HepG2 (cell line): ENCODE results near the gene HOPX. TPM values are rescaled to one million over a fixed set of nuclear protein-coding genes. Genes with fewer than 3 reads are reported as not detected.

Experiments used
- ATAC-seq: fragments of 200-7000 bp; cut with Tn5 transposase; 3 replicates; pipeline ENCODE4 v1.9.1; 2020; ENCODE audit warnings: mild to moderate bottlenecking, moderate library complexity
- BruUV-seq: library from RNA; stranded (reverse); fragments of 400-500 nt; replicated peaks from 2 replicates; lab custom pipeline; 2021; lab: Mats Ljungman, UMichigan
- CTCF ChIA-PET: fragments of 300-600 bp; formaldehyde crosslinking; extraction: SDS; loops from one replicate; lab custom pipeline; 2021; ENCODE audit warnings: low total read pairs, inconsistent platforms, low intra/inter-chr PET ratio; lab: Yijun Ruan, JAX
- POLR2A ChIA-PET: fragments of 350-600 bp; sonication (Branson Sonifier 250); formaldehyde crosslinking; loops from one replicate; lab custom pipeline; 2020; ENCODE audit warnings: antibody characterized with exemption, inconsistent platforms; lab: Yijun Ruan, JAX
- DNase-seq: peaks from one replicate; pipeline ENCODE4 v3.0.0-alpha.2; 2015; ENCODE audit warnings: low spot score
- FAIRE-seq: peaks from 3 replicates; lab custom pipeline; 2011; peaks lifted over from hg19 to GRCh38; lab: Jason Lieb, UNC
- H2AFZ ChIP-seq: one replicate; pipeline ENCODE4 v1.6.1; 2011; ENCODE audit warnings: low read length, inconsistent platforms
- H3K27ac ChIP-seq: fragments of 300-600 bp; 3 replicates; pipeline ENCODE4 v1.8.0; 2011; ENCODE audit warnings: mixed run types, mild to moderate bottlenecking, mixed read lengths, low read length, inconsistent platforms; ENCODE audit not compliant: insufficient read depth; ENCODE audit errors: extremely low read length
- H3K27me3 ChIP-seq, 2 experiments: fragments of 200-600 bp in 1 of 2; 2 replicates in 1 of 2; 3 replicates in 1 of 2; pipeline versions ENCODE4 v1.6.0 to v1.8.0; 2011; ENCODE audit warnings: low read length in 2 of 2, mild to moderate bottlenecking in 2 of 2, moderate library complexity in 2 of 2, inconsistent platforms in 1 of 2; ENCODE audit not compliant: insufficient read depth in 2 of 2, control insufficient read depth in 1 of 2
- H3K36me3 ChIP-seq, 2 experiments: fragments of 200-600 bp in 1 of 2; replicated peaks in 1 of 2; 2 replicates in 1 of 2; 3 replicates in 1 of 2; pipeline versions ENCODE4 v1.5.1 to v1.8.0; 2011; ENCODE audit warnings: low read length in 2 of 2, inconsistent platforms in 1 of 2; ENCODE audit not compliant: insufficient read depth in 2 of 2, control insufficient read depth in 1 of 2
- H3K4me1 ChIP-seq: 2 replicates; pipeline ENCODE4 v1.5.1; 2012; ENCODE audit warnings: low read length, inconsistent platforms; ENCODE audit not compliant: insufficient read depth
- H3K4me2 ChIP-seq: 2 replicates; pipeline ENCODE4 v1.6.0; 2011; ENCODE audit warnings: low read depth, low read length, inconsistent platforms
- H3K4me3 ChIP-seq, 3 experiments: fragments of 200-600 bp in 1 of 3; sonication (generic), shearing (Covaris generic) in 1 of 3; replicated peaks in 1 of 3; 2 replicates each; pipeline ENCODE4 v1.5.1; 2011 to 2016; ENCODE audit warnings: low read length in 3 of 3, inconsistent platforms in 2 of 3, low read depth in 2 of 3, mild to moderate bottlenecking in 2 of 3, control low read depth in 1 of 3, mixed read lengths in 1 of 3; ENCODE audit not compliant: insufficient read depth in 1 of 3
- H3K79me2 ChIP-seq: one replicate; pipeline ENCODE4 v1.6.1; 2011; ENCODE audit warnings: low read length, inconsistent platforms; ENCODE audit not compliant: insufficient read depth
- H3K9ac ChIP-seq: 2 replicates; pipeline ENCODE4 v1.6.0; 2011; ENCODE audit warnings: mild to moderate bottlenecking, low read depth, low read length, inconsistent platforms; ENCODE audit not compliant: insufficient read depth
- H3K9me3 ChIP-seq: 2 replicates; pipeline ENCODE4 v1.5.1; 2012; ENCODE audit warnings: mild to moderate bottlenecking, low read length
- H4K20me1 ChIP-seq: 2 replicates; pipeline ENCODE4 v1.6.0; 2011; ENCODE audit warnings: inconsistent platforms, mild to moderate bottlenecking, low read length, moderate library complexity; ENCODE audit not compliant: insufficient read depth
- FOXC1 ChIP-seq: sonication (generic); formaldehyde crosslinking; IDR thresholded peaks from 2 replicates; pipeline ENCODE4 v1.8.0; 2022; ENCODE audit warnings: mild to moderate bottlenecking, missing genetic modification reagents, borderline replicate concordance
- FOXP1 ChIP-seq, 2 experiments: fragments of 450-650 bp in 1 of 2; IDR thresholded peaks; 2 replicates each; pipeline ENCODE4 v1.6.1; 2017 to 2018; ENCODE audit warnings: antibody characterized with exemption in 1 of 2
- GRHL1 ChIP-seq: sonication (generic); formaldehyde crosslinking; conservative IDR thresholded peaks from 2 replicates; pipeline ENCODE4 v1.8.0; 2022; ENCODE audit warnings: missing genetic modification reagents
- HOXD1 ChIP-seq: sonication (generic); formaldehyde crosslinking; IDR thresholded peaks from 2 replicates; pipeline ENCODE4 v1.5.0; 2020; ENCODE audit warnings: missing genetic modification reagents
- ISX ChIP-seq: sonication (generic); formaldehyde crosslinking; conservative IDR thresholded peaks from 2 replicates; pipeline ENCODE4 v1.5.0; 2020; ENCODE audit warnings: missing genetic modification reagents
- NFYB ChIP-seq: sonication (generic); formaldehyde crosslinking; IDR thresholded peaks from 2 replicates; pipeline ENCODE4 v1.4.0; 2020; ENCODE audit warnings: missing genetic modification reagents
- NRL ChIP-seq: sonication (generic); formaldehyde crosslinking; IDR thresholded peaks from 2 replicates; pipeline ENCODE4 v1.5.0; 2020; ENCODE audit warnings: missing genetic modification reagents, mild to moderate bottlenecking, moderate library complexity, borderline replicate concordance
- SAP130 ChIP-seq: IDR thresholded peaks from 2 replicates; pipeline ENCODE4 v1.6.1; 2016; ENCODE audit warnings: low read depth
- ZNF160 ChIP-seq: sonication (generic); formaldehyde crosslinking; IDR thresholded peaks from 2 replicates; pipeline ENCODE4 v1.8.0; 2022; ENCODE audit warnings: mild to moderate bottlenecking, inconsistent platforms, missing genetic modification reagents
- WGBS: methylation state at CpG from one replicate; pipeline ENCODE4 v1.1.6; 2017; ENCODE audit warnings: low lambda C conversion rate; 5-methylcytosine and 5-hydroxymethylcytosine counted together
- in situ Hi-C: cut with HindIII; loops from 2 replicates; pipeline ENCODE4 v1.10.0; 2017; ENCODE audit warnings: low pct_unique_long_range_greater_than_20kb; ENCODE audit not compliant: extremely low pct_ligation_motif_present
- intact Hi-C: fragments of 100-400 bp; cut with micrococcal nuclease; formaldehyde crosslinking; loops from one replicate; pipeline ENCODE4 v1.10.0; 2022; ENCODE audit not compliant: unreplicated experiment
- polyA plus RNA-seq, 8 experiments: library from polyadenylated mRNA; depleted of rRNA in 3 of 8; stranded (reverse) in 7 of 8; unstranded in 1 of 8; fragments of >200 nt; fragmentation: Illumina TruSeq in 4 of 8; extraction: Trizol in 4 of 8; gene quantifications; 2 replicates each; pipeline versions ENCODE4 v1.2.1 to v1.2.3, GENCODE V29; 2011 to 2016; ENCODE audit warnings: low read depth in 4 of 8, missing spikeins in 1 of 8, mixed read lengths in 1 of 8; ENCODE audit not compliant: insufficient read depth in 1 of 8
- total RNA-seq, 5 experiments: library from RNA; depleted of rRNA; stranded (reverse); fragments of >200 nt; fragmentation: Illumina TruSeq; extraction: Trizol; gene quantifications; 2 replicates each; pipeline ENCODE4 v1.2.3, GENCODE V29; 2016; ENCODE audit warnings: low read depth in 1 of 5
- TF ChIP-seq, protein P1 (sequence below): sonication (generic); formaldehyde crosslinking; IDR thresholded peaks from 2 replicates; pipeline ENCODE4 v1.4.0; 2020; ENCODE audit warnings: low read depth, mild to moderate bottlenecking, missing genetic modification reagents

Gene HOPX
- total and polyA plus RNA-seq, 2 of the 13 experiments (the other 11 are each of a cell fraction or from before 2014, with no cell fraction given) = not detected

DNA sequence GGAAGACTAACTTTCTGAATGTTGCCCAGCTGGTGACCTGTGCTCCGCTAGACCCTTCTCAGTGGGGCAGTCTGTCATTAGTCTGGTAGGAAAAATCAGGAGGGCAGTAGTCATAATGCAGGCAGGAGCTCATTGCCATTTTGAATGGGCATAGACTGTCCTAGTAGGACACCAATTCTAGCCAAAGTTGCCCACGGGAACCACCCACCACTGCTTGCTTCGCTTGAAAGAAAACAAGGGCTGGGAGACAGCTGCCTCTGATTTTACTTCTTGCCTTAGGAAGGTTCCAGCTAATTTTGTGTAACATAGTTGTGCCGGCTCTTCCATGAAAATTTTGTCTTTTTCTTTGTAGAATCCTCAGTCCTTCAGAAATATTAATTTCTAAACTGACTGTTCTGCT, 23.3 kb downstream of the HOPX start:
- Histone ChIP-seq H3K9ac (no peak overlapping the region), H2AFZ (no peak overlapping the region), H3K27me3 (peaks cover 4 to 43% of the 10 kb centered on the region in 2 experiments), H3K9me3 (no peaks in the 10 kb centered on the region), H3K4me2 (no peak overlapping the region), H3K27ac (no peak overlapping the region), H3K79me2 (no peaks in the 10 kb centered on the region), H3K36me3 (no peaks in the 10 kb centered on the region), H3K4me3 (no peak overlapping the region), H3K4me1 (no peaks in the 10 kb centered on the region), H4K20me1 (no peaks in the 10 kb centered on the region)
- DNase-seq (no peak), FAIRE-seq (no peak), ATAC-seq (no peak)
- ChIA-PET POLR2A (no interaction called here), CTCF (no interaction called here)
- WGBS = 2% methylated on average over 4 of the region's 4 CpGs
- no TSS peak for BruUV-seq
- TF ChIP-seq ISX (no peak), SAP130 (no peak), NRL (CRISPR knock-in tag) (no peak), ZNF160 (no peak), HOXD1 (CRISPR knock-in tag) (no peak), NFYB (CRISPR knock-in tag) (no peak)
- TF ChIP-seq, protein P1, sequence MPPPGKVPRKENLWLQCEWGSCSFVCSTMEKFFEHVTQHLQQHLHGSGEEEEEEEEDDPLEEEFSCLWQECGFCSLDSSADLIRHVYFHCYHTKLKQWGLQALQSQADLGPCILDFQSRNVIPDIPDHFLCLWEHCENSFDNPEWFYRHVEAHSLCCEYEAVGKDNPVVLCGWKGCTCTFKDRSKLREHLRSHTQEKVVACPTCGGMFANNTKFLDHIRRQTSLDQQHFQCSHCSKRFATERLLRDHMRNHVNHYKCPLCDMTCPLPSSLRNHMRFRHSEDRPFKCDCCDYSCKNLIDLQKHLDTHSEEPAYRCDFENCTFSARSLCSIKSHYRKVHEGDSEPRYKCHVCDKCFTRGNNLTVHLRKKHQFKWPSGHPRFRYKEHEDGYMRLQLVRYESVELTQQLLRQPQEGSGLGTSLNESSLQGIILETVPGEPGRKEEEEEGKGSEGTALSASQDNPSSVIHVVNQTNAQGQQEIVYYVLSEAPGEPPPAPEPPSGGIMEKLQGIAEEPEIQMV (CRISPR knock-in tag) = no peak
- intact Hi-C loops = no loop called here
- in situ Hi-C loops = no loop called here

DNA sequence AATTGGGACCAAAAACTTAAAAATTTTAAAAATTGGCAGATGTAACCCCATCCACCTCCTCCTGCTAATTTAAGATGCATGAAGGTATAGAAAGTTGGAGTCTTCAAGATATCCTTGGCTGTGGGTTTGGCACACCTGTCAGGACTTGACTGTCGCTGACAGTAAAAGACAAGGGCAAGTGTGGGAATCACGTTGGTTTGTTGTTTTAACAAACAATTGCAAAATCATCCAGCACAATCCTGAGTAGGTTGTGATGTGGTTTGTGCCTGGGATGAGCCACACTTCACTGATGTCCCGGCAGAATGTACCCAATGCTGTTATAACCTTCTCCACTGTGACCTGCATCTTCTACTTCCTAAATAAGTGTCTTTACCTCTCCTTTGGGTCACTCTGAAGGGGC, 24.0 kb downstream of the HOPX start:
- CTCF ChIA-PET = no interaction called here

More for the DNA sequence above, 24.0 kb downstream of the HOPX start:
- H3K4me1 ChIP-seq = no peaks in the 10 kb centered on the region
- DNase-seq = no peak
- no peaks in the 10 kb centered on the region for H4K20me1 ChIP-seq
- H3K27me3 ChIP-seq = peaks cover 4 to 43% of the 10 kb centered on the region in 2 experiments
- H3K9ac ChIP-seq = no peak overlapping the region
- no peaks in the 10 kb centered on the region for H3K36me3 ChIP-seq
- no peak for FAIRE-seq
- 3% methylated on average over 3 of the region's 3 CpGs for WGBS
- H3K9me3 ChIP-seq = no peaks in the 10 kb centered on the region
- H2AFZ ChIP-seq = no peak overlapping the region
- no TSS peak for BruUV-seq
- TF ChIP-seq FOXP1 (IDR thresholded peaks at IDR 0.05) = no peak
- TF ChIP-seq FOXP1 (CRISPR knock-in tag; IDR thresholded peaks at IDR 0.05) = no peak
- TF ChIP-seq GRHL1 = no peak
- TF ChIP-seq FOXC1 (CRISPR knock-in tag) = no peak
- H3K4me2 ChIP-seq = no peak overlapping the region
- H3K27ac ChIP-seq = no peak overlapping the region
- H3K79me2 ChIP-seq = no peaks in the 10 kb centered on the region
- no peak overlapping the region for H3K4me3 ChIP-seq
- intact Hi-C loops (no loop called here), in situ Hi-C loops (no loop called here)
- ATAC-seq = no peak
- POLR2A ChIA-PET = no interaction called here
